ENCODE results near the gene VAMP7.

DNA sequence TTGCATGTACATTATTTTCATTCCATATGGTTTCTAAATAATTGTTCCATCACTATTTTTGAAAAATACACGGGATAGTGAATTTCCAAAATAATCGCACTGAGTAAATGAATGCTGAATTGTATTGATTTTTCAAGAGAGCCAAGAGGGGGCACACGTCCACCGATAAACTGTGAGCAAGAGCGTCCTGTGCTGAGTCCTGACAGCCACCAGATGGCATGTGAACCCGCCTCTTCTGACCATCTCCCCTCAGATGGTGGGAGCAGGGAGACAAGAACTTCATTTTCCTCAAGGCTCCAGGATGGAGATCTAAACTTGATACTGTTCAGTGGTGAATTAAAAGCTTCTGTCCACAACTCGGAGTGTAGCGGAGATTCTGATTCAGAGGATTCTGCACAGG lies 85.7 kb downstream of the VAMP7 start:
- TF ChIP-seq, protein P1, sequence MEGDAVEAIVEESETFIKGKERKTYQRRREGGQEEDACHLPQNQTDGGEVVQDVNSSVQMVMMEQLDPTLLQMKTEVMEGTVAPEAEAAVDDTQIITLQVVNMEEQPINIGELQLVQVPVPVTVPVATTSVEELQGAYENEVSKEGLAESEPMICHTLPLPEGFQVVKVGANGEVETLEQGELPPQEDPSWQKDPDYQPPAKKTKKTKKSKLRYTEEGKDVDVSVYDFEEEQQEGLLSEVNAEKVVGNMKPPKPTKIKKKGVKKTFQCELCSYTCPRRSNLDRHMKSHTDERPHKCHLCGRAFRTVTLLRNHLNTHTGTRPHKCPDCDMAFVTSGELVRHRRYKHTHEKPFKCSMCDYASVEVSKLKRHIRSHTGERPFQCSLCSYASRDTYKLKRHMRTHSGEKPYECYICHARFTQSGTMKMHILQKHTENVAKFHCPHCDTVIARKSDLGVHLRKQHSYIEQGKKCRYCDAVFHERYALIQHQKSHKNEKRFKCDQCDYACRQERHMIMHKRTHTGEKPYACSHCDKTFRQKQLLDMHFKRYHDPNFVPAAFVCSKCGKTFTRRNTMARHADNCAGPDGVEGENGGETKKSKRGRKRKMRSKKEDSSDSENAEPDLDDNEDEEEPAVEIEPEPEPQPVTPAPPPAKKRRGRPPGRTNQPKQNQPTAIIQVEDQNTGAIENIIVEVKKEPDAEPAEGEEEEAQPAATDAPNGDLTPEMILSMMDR (IDR thresholded peaks at IDR 0.05; ENCODE audit: insufficient read depth, low read length) = peak; percentile 35
- TF ChIP-seq, protein P2, sequence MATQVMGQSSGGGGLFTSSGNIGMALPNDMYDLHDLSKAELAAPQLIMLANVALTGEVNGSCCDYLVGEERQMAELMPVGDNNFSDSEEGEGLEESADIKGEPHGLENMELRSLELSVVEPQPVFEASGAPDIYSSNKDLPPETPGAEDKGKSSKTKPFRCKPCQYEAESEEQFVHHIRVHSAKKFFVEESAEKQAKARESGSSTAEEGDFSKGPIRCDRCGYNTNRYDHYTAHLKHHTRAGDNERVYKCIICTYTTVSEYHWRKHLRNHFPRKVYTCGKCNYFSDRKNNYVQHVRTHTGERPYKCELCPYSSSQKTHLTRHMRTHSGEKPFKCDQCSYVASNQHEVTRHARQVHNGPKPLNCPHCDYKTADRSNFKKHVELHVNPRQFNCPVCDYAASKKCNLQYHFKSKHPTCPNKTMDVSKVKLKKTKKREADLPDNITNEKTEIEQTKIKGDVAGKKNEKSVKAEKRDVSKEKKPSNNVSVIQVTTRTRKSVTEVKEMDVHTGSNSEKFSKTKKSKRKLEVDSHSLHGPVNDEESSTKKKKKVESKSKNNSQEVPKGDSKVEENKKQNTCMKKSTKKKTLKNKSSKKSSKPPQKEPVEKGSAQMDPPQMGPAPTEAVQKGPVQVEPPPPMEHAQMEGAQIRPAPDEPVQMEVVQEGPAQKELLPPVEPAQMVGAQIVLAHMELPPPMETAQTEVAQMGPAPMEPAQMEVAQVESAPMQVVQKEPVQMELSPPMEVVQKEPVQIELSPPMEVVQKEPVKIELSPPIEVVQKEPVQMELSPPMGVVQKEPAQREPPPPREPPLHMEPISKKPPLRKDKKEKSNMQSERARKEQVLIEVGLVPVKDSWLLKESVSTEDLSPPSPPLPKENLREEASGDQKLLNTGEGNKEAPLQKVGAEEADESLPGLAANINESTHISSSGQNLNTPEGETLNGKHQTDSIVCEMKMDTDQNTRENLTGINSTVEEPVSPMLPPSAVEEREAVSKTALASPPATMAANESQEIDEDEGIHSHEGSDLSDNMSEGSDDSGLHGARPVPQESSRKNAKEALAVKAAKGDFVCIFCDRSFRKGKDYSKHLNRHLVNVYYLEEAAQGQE (IDR thresholded peaks at IDR 0.05; ENCODE audit: insufficient replicate concordance, low read depth) = no peak
- TF ChIP-seq POLR2AphosphoS5 (IDR thresholded peaks at IDR 0.05; ENCODE audit: low read depth) (no peak), SPI1 (IDR thresholded peaks at IDR 0.05; ENCODE audit: borderline replicate concordance, low read depth) (no peak), GABPA (IDR thresholded peaks at IDR 0.05; ENCODE audit: low read depth) (no peak)

Data from HL-60 (cell line).